ENCODE results near the gene LDHB.
"Not testable (repeated sequence)": the region's sequence is repeated elsewhere in the genome, so short reads cannot be mapped to it uniquely, and the experiment has no call there.

Gene LDHB

DNA sequence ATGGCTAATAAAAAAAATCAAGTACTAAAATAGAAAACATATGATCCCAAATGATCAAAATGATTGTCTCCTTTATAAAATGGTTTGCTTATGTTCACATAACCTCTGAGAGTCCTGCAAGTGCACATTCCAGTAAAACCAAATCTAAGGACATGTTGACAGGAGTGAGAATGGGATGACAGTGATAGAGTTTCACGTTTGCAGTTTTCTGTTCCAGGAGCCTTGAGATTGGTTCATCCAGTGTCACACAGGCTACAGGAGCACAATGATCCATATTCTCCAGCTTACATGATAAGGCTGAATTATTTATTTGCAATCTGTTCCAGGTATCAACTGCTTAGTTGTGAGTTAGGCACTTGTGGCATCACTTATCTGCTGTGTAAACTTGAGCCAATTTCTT is 51.5 kb downstream of the LDHB start:
- no peak for DNase-seq

GRCh38 chr12:21604245-21605101 is 53.2 kb downstream of the LDHB start, which contains the start of gene GYS2:
Gene GYS2, minus strand, starts transcription at chr12:21604847. Its CDS starts 255 bp downstream, at chr12:21604592.
- DNase-seq: no peak

GRCh38 chr12:21602774-21603173 is 54.9 kb downstream of the LDHB start:
- DNase-seq: no peak

- DNase-seq: no peak
Observed at GRCh38 chr12:21600196-21600595, 57.4 kb downstream of the LDHB start.

GRCh38 chr12:21599143-21599999 is 58.3 kb downstream of the LDHB start:
- no peak for DNase-seq

- no peak for DNase-seq
Observed at GRCh38 chr12:21598651-21599050, 59.0 kb downstream of the LDHB start.

- DNase-seq: not testable (repeated sequence)
Observed at GRCh38 chr12:21595356-21595755, 62.3 kb downstream of the LDHB start.

DNA sequence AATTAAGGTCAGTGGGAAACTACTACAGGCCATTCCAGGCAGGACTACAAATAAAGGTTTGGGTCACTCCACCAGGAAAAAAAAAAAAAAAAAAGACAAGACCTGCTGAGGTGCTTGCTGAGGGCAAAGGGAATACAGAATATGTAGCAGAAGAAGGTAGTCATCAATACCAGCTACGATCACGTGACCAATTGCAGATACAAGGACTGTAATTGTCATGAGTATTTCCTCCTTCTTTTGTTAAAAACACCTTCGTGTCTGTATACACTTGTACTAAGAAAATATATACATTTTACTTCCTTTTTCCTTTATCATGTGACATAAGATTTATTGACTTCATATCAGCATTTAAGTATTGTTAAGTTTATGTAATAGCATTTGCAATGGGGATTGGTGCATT is 72.2 kb downstream of the LDHB start:
- DNase-seq: no peak
